Spleen (tissue), 11 donors: Measurements from ENCODE around the gene P2RY14. TPM values are rescaled to one million over a fixed set of nuclear protein-coding genes. Genes with fewer than 3 reads are reported as not detected.

ENCODE experiments used
- polyA plus RNA-seq, 3 donors: library from polyadenylated mRNA; stranded (reverse); fragments of 200-250 nt; gene quantifications; one replicate each; pipeline ENCODE4 v1.2.1, GENCODE V29; 2013
- small RNA-seq, 4 donors: library from RNA; depleted of rRNA; stranded (forward); fragments of <200 nt; gene quantifications; one replicate each; pipeline ENCODE3, GENCODE V24; 2016
- total RNA-seq, 7 donors: library from RNA; depleted of rRNA in 3 of 7; stranded (reverse); fragments of >200 nt in 3 of 7; fragmentation: NEBNext Ultra II Directional in 4 of 7; extraction: Animal tissue kit (Norgen Biotek cat#: 25700) in 4 of 7; gene quantifications; one replicate each; pipeline versions ENCODE4 v1.1.0 to v1.2.1, GENCODE V29; 2016 to 2021
- donor health status: healthy with polysubstance abuse.
- donor health status: DM: no; HTN: no; CAD: no; lungs with moderate emphysema.
- donor health status: DM: no; HTN: no; CAD: no.
- donor health status: Bipolar disorder and iron deficiency.
- donor health status: healthy.
- donor health status: DM: no; HTN: no; CAD: no.
- donor health status: DM: yes; HTN: yes; CAD: no.

P2RY14 gene
- total and polyA plus RNA-seq, 10 donors: 0.32 to 5.2 (median 1.9) TPM

Small RNAs within 50 kb of the gene (small RNA-seq; reads per million reads assigned to genes)
- gene RNA5SP145: 2.2 to 5.4 (median 4.4) reads per million in 4 donors

Other genes starting within 250 kb of the P2RY14 start
- 1 to 10 TPM in 6 of 7 donors, under 1 TPM in 1; 0.85 to 4.5 (median 2.0) TPM for gene MED12L, start 192.9 kb downstream of the P2RY14 start, total RNA-seq
- under 1 TPM; 0.02 to 0.14 (median 0.03) TPM for gene MED12L, start 192.9 kb downstream of the P2RY14 start, polyA plus RNA-seq
- 10 to 100 TPM in 5 of 7 donors, 1 to 10 TPM in 2; 8.8 to 40.4 (median 14.3) TPM for gene GPR171, start 75.3 kb downstream of the P2RY14 start, total RNA-seq
- 1 to 10 TPM; 2.7 to 9.1 (median 2.9) TPM for gene GPR171, start 75.3 kb downstream of the P2RY14 start, polyA plus RNA-seq
- not detected for gene GPR87, start 38.3 kb upstream of the P2RY14 start, total RNA-seq
- gene GPR87, start 38.3 kb upstream of the P2RY14 start, polyA plus RNA-seq: not detected
- gene P2RY13, start 51.0 kb upstream of the P2RY14 start, total RNA-seq: 10 to 100 TPM; 36.1 to 78.3 (median 48.9) TPM
- gene P2RY13, start 51.0 kb upstream of the P2RY14 start, polyA plus RNA-seq: 10 to 100 TPM in 1 of 3 donors, 1 to 10 TPM in 2; 7.1 to 11.6 (median 9.6) TPM
- 10 to 100 TPM in 3 of 7 donors, 1 to 10 TPM in 4; 5.9 to 19.2 (median 7.5) TPM for gene P2RY12, start 106.2 kb upstream of the P2RY14 start, total RNA-seq
- 1 to 10 TPM in 2 of 3 donors, under 1 TPM in 1; 0.78 to 2.9 (median 2.0) TPM for gene P2RY12, start 106.2 kb upstream of the P2RY14 start, polyA plus RNA-seq
- gene IGSF10, start 182.5 kb upstream of the P2RY14 start, total RNA-seq: 1 to 10 TPM in 6 of 7 donors, under 1 TPM in 1; 0.43 to 8.5 (median 2.3) TPM
- gene IGSF10, start 182.5 kb upstream of the P2RY14 start, polyA plus RNA-seq: under 1 TPM; 0.22 to 0.47 (median 0.32) TPM